GM21367 (cell line): ENCODE results near the gene MSX2.

ENCODE experiments used
- ATAC-seq: cut with Tn5 transposase; IDR thresholded peaks from one replicate; pipeline ENCODE4 v1.9.1; 2021; ENCODE audit not compliant: unreplicated experiment

Gene MSX2

GRCh38 chr5:174765540-174765939 lies 41.2 kb downstream of the MSX2 start:
- ATAC-seq = no peak

- no peak for ATAC-seq
Measured at GRCh38 chr5:174767670-174768069, 43.3 kb downstream of the MSX2 start.

GRCh38 chr5:174769005-174769404 lies 44.6 kb downstream of the MSX2 start:
- no peak for ATAC-seq

GRCh38 chr5:174773371-174773770 lies 49.0 kb downstream of the MSX2 start:
- no peak for ATAC-seq

GRCh38 chr5:174775081-174775480 lies 50.7 kb downstream of the MSX2 start:
- ATAC-seq = no peak

GRCh38 chr5:174777111-174777510 lies 52.7 kb downstream of the MSX2 start:
- ATAC-seq = no peak

- no peak for ATAC-seq
Measured at GRCh38 chr5:174777583-174777982, 53.2 kb downstream of the MSX2 start.
